NCI-H1092 (cell line): ENCODE data around the gene FPGS.

Experiments used
- DNase-seq: peaks from one replicate; lab custom pipeline; 2025; lab: John Stamatoyannopoulos, UW

Gene FPGS

GRCh38 chr9:127860779-127861178 is 58.1 kb downstream of the FPGS start:
- DNase-seq: no peak

GRCh38 chr9:127862075-127863011 is 59.7 kb downstream of the FPGS start:
- no peak for DNase-seq

GRCh38 chr9:127863191-127863621 is 60.5 kb downstream of the FPGS start:
- DNase-seq: no peak
